ENCODE measurements around the gene PTPN22.

The PTPN22 gene

GRCh38 chr1:113804421-113805255 lies 66.9 kb downstream of the PTPN22 start:
- FAIRE-seq (no peak), DNase-seq (ENCODE audit: insufficient read length, low spot score) (no peak)

- DNase-seq (ENCODE audit: insufficient read length, low spot score) (no peak), FAIRE-seq (no peak)
Observed at GRCh38 chr1:113802367-113803007, 69.0 kb downstream of the PTPN22 start.

- FAIRE-seq = peak; percentile 8
Observed at GRCh38 chr1:113800487-113800886, 71.0 kb downstream of the PTPN22 start.

GRCh38 chr1:113797472-113797871 lies 74.0 kb downstream of the PTPN22 start:
- FAIRE-seq (peak; percentile 28), DNase-seq (ENCODE audit: insufficient read length, low spot score) (no peak)

More at GRCh38 chr1:113800487-113800886, 71.0 kb downstream of the PTPN22 start:
- no peak for DNase-seq (ENCODE audit: insufficient read length, low spot score)

- FAIRE-seq (peak; percentile 57), DNase-seq (ENCODE audit: insufficient read length, low spot score) (no peak)
Observed at GRCh38 chr1:113793878-113794834, 77.4 kb downstream of the PTPN22 start.

- no peak for FAIRE-seq
- no peak for DNase-seq (ENCODE audit: insufficient read length, low spot score)
Observed at GRCh38 chr1:113792986-113793385, 78.5 kb downstream of the PTPN22 start.

- FAIRE-seq = peak; percentile 82
- DNase-seq (ENCODE audit: insufficient read length, low spot score) = no peak
Observed at GRCh38 chr1:113792471-113792870, 79.0 kb downstream of the PTPN22 start.

GRCh38 chr1:113788802-113789201 lies 82.7 kb downstream of the PTPN22 start:
- DNase-seq (ENCODE audit: insufficient read length, low spot score) (no peak), FAIRE-seq (no peak)

GRCh38 chr1:113787663-113788062 lies 83.8 kb downstream of the PTPN22 start:
- DNase-seq (ENCODE audit: insufficient read length, low spot score) (no peak), FAIRE-seq (no peak)

- FAIRE-seq (no peak), DNase-seq (ENCODE audit: insufficient read length, low spot score) (no peak)
Observed at GRCh38 chr1:113786069-113786468, 85.4 kb downstream of the PTPN22 start.

- DNase-seq (ENCODE audit: insufficient read length, low spot score) = no peak
- FAIRE-seq = peak; percentile 69
Observed at GRCh38 chr1:113784104-113784779, 87.3 kb downstream of the PTPN22 start.

- DNase-seq (ENCODE audit: insufficient read length, low spot score) = peak; percentile 14
- peak; percentile 85 for FAIRE-seq
Observed at GRCh38 chr1:113783254-113784103, 88.0 kb downstream of the PTPN22 start.

- FAIRE-seq (no peak), DNase-seq (ENCODE audit: insufficient read length, low spot score) (no peak)
Observed at GRCh38 chr1:113782406-113782805, 89.1 kb downstream of the PTPN22 start.

- no peak for DNase-seq (ENCODE audit: insufficient read length, low spot score)
- FAIRE-seq = no peak
Observed at GRCh38 chr1:113780374-113781146, 91.0 kb downstream of the PTPN22 start.

- no peak for FAIRE-seq
- no peak for DNase-seq (ENCODE audit: insufficient read length, low spot score)
Observed at GRCh38 chr1:113779542-113779941, 92.0 kb downstream of the PTPN22 start.

GRCh38 chr1:113777561-113777960 lies 94.0 kb downstream of the PTPN22 start:
- FAIRE-seq = no peak
- no peak for DNase-seq (ENCODE audit: insufficient read length, low spot score)

GRCh38 chr1:113770031-113770430 lies 101.5 kb downstream of the PTPN22 start:
- no peak for FAIRE-seq
- DNase-seq (ENCODE audit: insufficient read length, low spot score) = no peak

- no peak for DNase-seq (ENCODE audit: insufficient read length, low spot score)
- no peak for FAIRE-seq
Observed at GRCh38 chr1:113769601-113769970, 101.9 kb downstream of the PTPN22 start.
